ENCODE data around the gene RCBTB2.
A peak's percentile ranks its signal among the peaks of the same experiment; 100 is the strongest.
"Not testable (repeated sequence)": the region's sequence is repeated elsewhere in the genome, so short reads cannot be mapped to it uniquely, and the experiment has no call there.

RCBTB2 gene

GRCh38 chr13:48532506-48533499, at the start of gene RCBTB2:
Gene RCBTB2 (minus strand): TSS chr13:48533080. CDS start chr13:48521939, 11,141 bp downstream.
- DNase-seq, result peak; percentile 98 to 99

- no peak for DNase-seq
Observed at GRCh38 chr13:48582084-48582483, 49.2 kb upstream of the RCBTB2 start.

GRCh38 chr13:48580896-48581295, 48.0 kb upstream of the RCBTB2 start:
- DNase-seq, result no peak

- peak; percentile 62 to 85 for DNase-seq
Observed at GRCh38 chr13:48580185-48580803, 47.4 kb upstream of the RCBTB2 start.

- not testable (repeated sequence) for DNase-seq
Observed at GRCh38 chr13:48579919-48580180, 47.0 kb upstream of the RCBTB2 start.

- no peak for DNase-seq
Observed at GRCh38 chr13:48579165-48579918, 46.5 kb upstream of the RCBTB2 start.

GRCh38 chr13:48578516-48579164, 45.8 kb upstream of the RCBTB2 start:
- no peak for DNase-seq

- DNase-seq, result no peak
Observed at GRCh38 chr13:48576448-48577010, 43.6 kb upstream of the RCBTB2 start.

- no peak for DNase-seq
Observed at GRCh38 chr13:48575031-48575430, 42.2 kb upstream of the RCBTB2 start.

GRCh38 chr13:48574041-48574796, 41.3 kb upstream of the RCBTB2 start:
- no peak for DNase-seq

GRCh38 chr13:48573213-48574007, 40.5 kb upstream of the RCBTB2 start:
- DNase-seq, result no peak

GRCh38 chr13:48571126-48571913, 38.4 kb upstream of the RCBTB2 start:
- no peak for DNase-seq

- DNase-seq, result no peak
Observed at GRCh38 chr13:48570216-48570828, 37.4 kb upstream of the RCBTB2 start.

- no peak for DNase-seq
Observed at GRCh38 chr13:48569104-48569666, 36.3 kb upstream of the RCBTB2 start.

GRCh38 chr13:48568370-48569103, 35.7 kb upstream of the RCBTB2 start:
- no peak for DNase-seq

GRCh38 chr13:48567515-48568369, 34.9 kb upstream of the RCBTB2 start:
- no peak for DNase-seq

GRCh38 chr13:48564056-48564455, 31.2 kb upstream of the RCBTB2 start:
- no peak for DNase-seq

- no peak for DNase-seq
Observed at GRCh38 chr13:48563626-48564025, 30.7 kb upstream of the RCBTB2 start.

Data from activated CD4-positive, alpha-beta T cell treated with anti-CD3 and anti-CD28 coated beads for 4 hours (primary cell).